ENCODE results near the gene TMEM140.

Gene TMEM140

GRCh38 chr7:135147341-135147898 is 452 bp upstream of the TMEM140 start:
- H3K4me3 ChIP-seq (ENCODE audit: low read depth, low read length) = peak overlapping the region; percentile 87
- TF ChIP-seq CTCF (IDR thresholded peaks at IDR 0.05; ENCODE audit: insufficient read depth, low read depth, low read length, missing control alignments) = no peak
- no peak for DNase-seq (ENCODE audit: low read depth)

- no peak for DNase-seq (ENCODE audit: low read depth)
- TF ChIP-seq CTCF (IDR thresholded peaks at IDR 0.05; ENCODE audit: insufficient read depth, low read depth, low read length, missing control alignments) = no peak
- H3K4me3 ChIP-seq (ENCODE audit: low read depth, low read length) = peak overlapping the region; percentile 87
These were observed 2.4 kb downstream of the TMEM140 start for GRCh38 chr7:135150072-135150782.

GRCh38 chr7:135151132-135151531 is 3.3 kb downstream of the TMEM140 start:
- no peak for TF ChIP-seq CTCF (IDR thresholded peaks at IDR 0.05; ENCODE audit: insufficient read depth, low read depth, low read length, missing control alignments)
- peak overlapping the region; percentile 87 for H3K4me3 ChIP-seq (ENCODE audit: low read depth, low read length)
- DNase-seq (ENCODE audit: low read depth) = no peak

- peak; percentile 45 for DNase-seq (ENCODE audit: low read depth)
- H3K4me3 ChIP-seq (ENCODE audit: low read depth, low read length) = peak overlapping the region; percentile 12; the same call in 1 of the 2 replicates
- TF ChIP-seq CTCF (IDR thresholded peaks at IDR 0.05; ENCODE audit: insufficient read depth, low read depth, low read length, missing control alignments) = no peak
These were observed 3.7 kb downstream of the TMEM140 start for GRCh38 chr7:135151533-135151932.

- TF ChIP-seq CTCF (IDR thresholded peaks at IDR 0.05; ENCODE audit: insufficient read depth, low read depth, low read length, missing control alignments) = no peak
- DNase-seq (ENCODE audit: low read depth) = no peak
- no peak overlapping the region for H3K4me3 ChIP-seq (ENCODE audit: low read depth, low read length)
These were observed 4.6 kb downstream of the TMEM140 start for GRCh38 chr7:135152442-135152841.

- H3K4me3 ChIP-seq (ENCODE audit: low read depth, low read length) = no peak overlapping the region
- no peak for TF ChIP-seq CTCF (IDR thresholded peaks at IDR 0.05; ENCODE audit: insufficient read depth, low read depth, low read length, missing control alignments)
- DNase-seq (ENCODE audit: low read depth) = no peak
These were observed 6.9 kb downstream of the TMEM140 start for GRCh38 chr7:135154734-135155133.

- H3K4me3 ChIP-seq (ENCODE audit: low read depth, low read length) = no peak overlapping the region
- no peak for DNase-seq (ENCODE audit: low read depth)
- TF ChIP-seq CTCF (IDR thresholded peaks at IDR 0.05; ENCODE audit: insufficient read depth, low read depth, low read length, missing control alignments) = no peak
These were observed 8.4 kb downstream of the TMEM140 start for GRCh38 chr7:135156290-135156689.
